HFF-Myc (cell line): ENCODE measurements around the gene UGT1A9.
"Not testable (repeated sequence)": the region's sequence is repeated elsewhere in the genome, so short reads cannot be mapped to it uniquely, and the experiment has no call there.

ENCODE experiments used
- DNase-seq: peaks from one replicate; pipeline ENCODE4 v3.0.0-alpha.2; 2011; ENCODE audit warnings: low read depth; ENCODE audit errors: extremely low read depth
- H3K4me3 ChIP-seq: replicated peaks from 2 replicates; pipeline ENCODE4 v1.5.1; 2011; ENCODE audit warnings: low read depth, mild to moderate bottlenecking, control low read depth, low read length
- CTCF ChIP-seq: IDR thresholded peaks from 2 replicates; pipeline ENCODE4 v1.5.1; 2012; ENCODE audit warnings: mild to moderate bottlenecking, low read depth, low read length, control low read depth; ENCODE audit errors: missing control alignments

The UGT1A9 gene

GRCh38 chr2:233671290-233672161 is at the start of gene UGT1A9:
Gene UGT1A9 (plus strand): TSS chr2:233671898. CDS start chr2:233671935, 37 bp downstream.
- TF ChIP-seq CTCF, result no peak
- H3K4me3 ChIP-seq, result no peak within 1 kb of the TSS
- DNase-seq, result no peak

DNA sequence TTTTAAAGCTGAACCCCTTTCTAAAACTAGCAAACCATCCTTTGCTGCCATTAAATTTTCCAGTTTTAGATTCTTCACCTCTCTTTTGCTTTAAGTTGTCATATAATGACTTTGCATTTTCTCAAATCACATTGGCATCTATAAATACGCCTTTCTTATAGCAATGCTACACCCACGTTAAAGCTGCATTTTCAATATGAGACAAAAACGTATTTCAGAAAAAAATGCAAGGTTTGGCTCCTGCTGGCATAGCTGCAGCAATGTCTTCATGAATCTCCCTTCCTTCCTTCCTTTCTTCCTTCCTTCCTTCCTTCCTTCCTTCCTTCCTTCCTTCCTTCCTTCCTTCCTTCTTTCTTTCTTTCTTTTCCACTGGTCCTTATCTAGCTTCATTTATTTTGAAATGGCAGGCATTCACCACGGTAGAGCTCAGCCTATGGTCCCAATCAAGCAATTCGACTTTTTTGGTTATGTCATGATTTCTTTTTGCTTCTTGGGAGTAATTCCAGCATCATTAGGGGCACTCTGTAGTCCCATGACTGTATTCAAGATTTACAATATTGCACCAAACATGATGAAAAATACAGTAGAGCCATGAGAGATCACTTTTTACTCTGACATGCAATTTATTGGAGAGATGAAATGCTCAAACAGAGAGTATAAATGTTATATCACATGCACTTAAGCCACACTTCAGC is 44.2 kb upstream of the UGT1A9 start:
- no peak for TF ChIP-seq CTCF
- DNase-seq, result no peak
- no peak overlapping the region for H3K4me3 ChIP-seq

DNA sequence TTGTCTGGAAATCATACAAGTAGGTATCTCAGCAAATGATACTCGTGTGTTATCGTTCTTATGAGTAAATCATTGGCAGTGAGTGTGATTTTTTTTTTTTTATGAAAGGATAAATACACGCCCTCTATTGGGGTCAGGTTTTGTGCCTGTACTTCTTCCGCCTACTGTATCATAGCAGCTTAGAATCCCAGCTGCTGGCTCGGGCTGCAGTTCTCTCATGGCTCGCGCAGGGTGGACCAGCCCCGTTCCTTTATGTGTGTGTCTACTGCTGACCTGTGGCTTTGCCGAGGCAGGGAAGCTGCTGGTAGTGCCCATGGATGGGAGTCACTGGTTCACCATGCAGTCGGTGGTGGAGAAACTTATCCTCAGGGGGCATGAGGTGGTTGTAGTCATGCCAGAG is 35.4 kb upstream of the UGT1A9 start, which contains the start of gene UGT1A10:
Gene UGT1A10 (plus strand): TSS at position 143 of the 400 bp plus-strand sequence. CDS start 75 bp downstream, at position 218.
- not testable (repeated sequence) for H3K4me3 ChIP-seq, DNase-seq

- TF ChIP-seq CTCF, result no peak
- no peak for DNase-seq
- H3K4me3 ChIP-seq, result no peak overlapping the region
Observed at GRCh38 chr2:233638836-233639235, 32.9 kb upstream of the UGT1A9 start.

- no peak for TF ChIP-seq CTCF
- DNase-seq, result no peak
Observed at GRCh38 chr2:233639860-233640259, 31.8 kb upstream of the UGT1A9 start.

DNA sequence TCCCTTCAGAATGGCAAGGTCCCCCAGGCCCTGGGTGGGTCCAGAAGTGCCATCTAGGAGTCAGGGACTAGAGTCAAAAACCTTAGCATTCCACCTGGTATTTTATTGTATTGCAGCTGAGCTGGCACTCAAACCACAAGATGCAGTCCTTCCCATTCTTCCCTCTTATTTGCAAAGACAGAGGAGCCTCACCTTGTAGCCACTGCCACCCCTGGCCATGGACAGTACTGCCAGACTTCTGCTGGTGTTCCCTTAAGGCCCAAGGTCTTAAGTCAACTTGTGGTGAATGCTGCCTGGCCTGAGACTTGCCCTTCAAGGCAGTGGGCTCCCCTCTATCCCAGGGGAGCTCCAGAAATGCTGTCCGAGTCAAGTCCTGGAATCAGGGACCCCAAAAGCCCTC is 28.6 kb upstream of the UGT1A9 start:
- no peak for TF ChIP-seq CTCF
- H3K4me3 ChIP-seq, result no peak overlapping the region
- DNase-seq, result no peak

More at GRCh38 chr2:233639860-233640259, 31.8 kb upstream of the UGT1A9 start:
- no peak overlapping the region for H3K4me3 ChIP-seq

- not testable (repeated sequence) for H3K4me3 ChIP-seq, DNase-seq
Observed at GRCh38 chr2:233646033-233646432, 25.7 kb upstream of the UGT1A9 start.
